GM12878 (cell line): ENCODE measurements around the gene ZNF547. TPM values are rescaled to one million over a fixed set of nuclear protein-coding genes. Genes with fewer than 3 reads are reported as not detected.

Experiments used
- ATAC-seq: fragments of 200-7000 bp; cut with Tn5 transposase; 3 replicates; pipeline ENCODE4 v1.9.1; 2020; ENCODE audit warnings: mild to moderate bottlenecking, moderate library complexity
- BruUV-seq: library from RNA; stranded (reverse); fragments of 400-500 nt; replicated peaks from 2 replicates; lab custom pipeline; 2021; lab: Mats Ljungman, UMichigan
- CTCF ChIA-PET: fragments of 300-600 bp; sonication (Branson Sonifier 250); formaldehyde crosslinking; extraction: SDS; loops from one replicate; lab custom pipeline; 2021; ENCODE audit warnings: inconsistent platforms; lab: Yijun Ruan, JAX
- POLR2A ChIA-PET: fragments of 350-600 bp; formaldehyde crosslinking; extraction: SDS; loops from one replicate; lab custom pipeline; 2021; ENCODE audit warnings: inconsistent platforms; lab: Charles Lee
- RAD21 ChIA-PET: fragments of 300-600 bp; sonication (Branson Sonifier 250); formaldehyde crosslinking; loops from one replicate; lab custom pipeline; 2023; ENCODE audit warnings: antibody characterized with exemption; ENCODE audit not compliant: unreplicated experiment; lab: Charles Lee
- SMC1A ChIA-PET: fragments of 300-600 bp; sonication (Branson Sonifier 250); formaldehyde crosslinking; loops from one replicate; lab custom pipeline; 2023; ENCODE audit not compliant: unreplicated experiment, uncharacterized antibody; lab: Charles Lee
- DNase-seq: peaks from one replicate; pipeline ENCODE4 v3.0.0-alpha.2; 2011; ENCODE audit warnings: low read depth, low spot score
- FAIRE-seq: peaks from 3 replicates; lab custom pipeline; 2011; peaks lifted over from hg19 to GRCh38; lab: Jason Lieb, UNC
- H2AFZ ChIP-seq: 2 replicates; pipeline ENCODE4 v1.6.0; 2011; ENCODE audit warnings: low read depth, low read length, control low read depth; ENCODE audit not compliant: control insufficient read depth
- H3K27ac ChIP-seq: 2 replicates; pipeline ENCODE4 v1.5.1; 2011; ENCODE audit warnings: control low read depth; ENCODE audit not compliant: control insufficient read depth, insufficient read depth
- H3K27me3 ChIP-seq, 2 experiments: replicated peaks in 1 of 2; 2 replicates each; pipeline versions ENCODE4 v1.6.0 to v1.6.1; 2011; ENCODE audit warnings: low read length in 1 of 2; ENCODE audit not compliant: control insufficient read depth in 2 of 2, insufficient read depth in 2 of 2
- H3K36me3 ChIP-seq, 2 experiments: 2 replicates each; pipeline ENCODE4 v1.5.1; 2011; ENCODE audit warnings: low read length in 1 of 2; ENCODE audit not compliant: control insufficient read depth in 2 of 2, insufficient read depth in 2 of 2
- H3K4me1 ChIP-seq: 2 replicates; pipeline ENCODE4 v1.6.1; 2011; ENCODE audit warnings: mild to moderate bottlenecking, low read length, moderate library complexity, mixed read lengths; ENCODE audit not compliant: control insufficient read depth, insufficient read depth
- H3K4me2 ChIP-seq: 2 replicates; pipeline ENCODE4 v1.6.0; 2011; ENCODE audit warnings: control low read depth; ENCODE audit not compliant: control insufficient read depth, insufficient read depth
- H3K4me3 ChIP-seq: fragments of 200-600 bp; sonication (generic); 2 replicates; pipeline ENCODE4 v1.5.1; 2016
- H3K79me2 ChIP-seq: 2 replicates; pipeline ENCODE4 v1.6.0; 2011; ENCODE audit warnings: low read length; ENCODE audit not compliant: control insufficient read depth, insufficient read depth
- H3K9ac ChIP-seq: 2 replicates; pipeline ENCODE4 v1.8.0; 2011; ENCODE audit warnings: low read length, control low read depth, mixed read lengths; ENCODE audit not compliant: control insufficient read depth, insufficient read depth
- H3K9me3 ChIP-seq: replicated peaks from 3 replicates; pipeline ENCODE4 v1.5.1; 2011; ENCODE audit warnings: mild to moderate bottlenecking, low read length; ENCODE audit not compliant: control insufficient read depth, insufficient read depth
- H4K20me1 ChIP-seq: 2 replicates; pipeline ENCODE4 v1.6.0; 2011; ENCODE audit not compliant: control insufficient read depth, insufficient read depth
- CHD2 ChIP-seq: IDR thresholded peaks from 2 replicates; pipeline ENCODE4 v1.6.1; 2011; ENCODE audit warnings: low read depth, low read length, improper control_type of control experiment, borderline replicate concordance
- CHD4 ChIP-seq: fragments of 200-600 bp; sonication (generic); IDR thresholded peaks from 2 replicates; pipeline ENCODE4 v1.6.1; 2016; ENCODE audit warnings: mild to moderate bottlenecking
- CUX1 ChIP-seq: IDR thresholded peaks from 2 replicates; pipeline ENCODE4 v1.6.1; 2012; ENCODE audit warnings: improper control_type of control experiment, low read depth, low read length; ENCODE audit not compliant: insufficient replicate concordance
- IRF3 ChIP-seq: fragments of 450-650 bp; IDR thresholded peaks from 2 replicates; pipeline ENCODE4 v1.6.1; 2014; ENCODE audit warnings: mild to moderate bottlenecking
- SRF ChIP-seq, 2 experiments: IDR thresholded peaks; 2 replicates each; pipeline ENCODE4 v1.6.1; 2011; ENCODE audit warnings: low read depth in 2 of 2, low read length in 2 of 2, mild to moderate bottlenecking in 1 of 2, moderate library complexity in 1 of 2
- SUPT20H ChIP-seq: IDR thresholded peaks from 2 replicates; pipeline ENCODE4 v1.6.1; 2011; ENCODE audit warnings: low read depth, mild to moderate bottlenecking, low read length, moderate library complexity, borderline replicate concordance; ENCODE audit not compliant: control insufficient read depth
- WRNIP1 ChIP-seq: IDR thresholded peaks from 2 replicates; pipeline ENCODE4 v1.6.1; 2011; ENCODE audit warnings: low read depth, low read length, improper control_type of control experiment, borderline replicate concordance
- ZBED1 ChIP-seq: IDR thresholded peaks from 2 replicates; pipeline ENCODE4 v1.6.1; 2016; ENCODE audit warnings: borderline replicate concordance
- WGBS: methylation state at CpG from one replicate; pipeline ENCODE4 v1.1.6; 2016; ENCODE audit warnings: low lambda C conversion rate; ENCODE audit not compliant: insufficient replicate concordance, insufficient coverage; ENCODE audit errors: missing lambda C conversion rate; 5-methylcytosine and 5-hydroxymethylcytosine counted together
- in situ Hi-C: fragments of 300-500 bp; cut with MboI; formaldehyde crosslinking; loops from 9 replicates; pipeline ENCODE4 v1.14.3; 2018; ENCODE audit warnings: mixed read lengths
- intact Hi-C: fragments of 100-400 bp; cut with micrococcal nuclease; formaldehyde crosslinking; loops from one replicate; pipeline ENCODE4 v1.14.2; 2022; ENCODE audit not compliant: unreplicated experiment
- polyA plus RNA-seq, 11 experiments: library from polyadenylated mRNA; depleted of rRNA in 4 of 11; unstranded in 6 of 11; stranded (reverse) in 5 of 11; fragments of >200 nt; fragmentation: Nextera tagmentation in 4 of 11; fragmentation: Illumina TruSeq in 1 of 11; extraction: Ambion mirVana in 4 of 11; extraction: Trizol in 1 of 11; gene quantifications; 1 replicate in 1 of 11; 2 replicates in 10 of 11; pipeline versions ENCODE4 v1.2.1 to v1.2.3, GENCODE V29; 2011 to 2016; ENCODE audit warnings: inconsistent platforms in 2 of 11, missing spikeins in 2 of 11, low read depth in 1 of 11
- total RNA-seq, 4 experiments: library from RNA; depleted of rRNA in 3 of 4; stranded (reverse); fragments of >200 nt in 3 of 4; fragmentation: Illumina TruSeq in 1 of 4; extraction: Trizol in 1 of 4; gene quantifications; 2 replicates each; pipeline versions ENCODE4 v1.2.1 to v1.2.3, GENCODE V29; 2013 to 2021

The ZNF547 gene
- total and polyA plus RNA-seq, 10 of the 15 experiments (the other 5 are each of a cell fraction or from before 2014, with no cell fraction given), result 2.3 to 6.0 (median 3.3) TPM

GRCh38 chr19:57321116-57321515 is 42.2 kb upstream of the ZNF547 start:
- CTCF ChIA-PET, result interaction anchor here (0.8 to 2.8 kb wide), 3 partner anchors 18 to 42 kb away, joined by 4 to 6 read pairs (median 4); partner anchors contain the start of genes TRAPPC2B, ZNF304 and ZNF547
- peak overlapping the region; percentile 94 for H3K9ac ChIP-seq
- RAD21 ChIA-PET, result no interaction called here
- H3K4me3 ChIP-seq, result peak overlapping the region; percentile 86
- BruUV-seq, result TSS peak; percentile 70
- H3K4me2 ChIP-seq, result peak overlapping the region; percentile 77
- POLR2A ChIA-PET, result interaction anchor here (1.0 to 1.5 kb wide), 2 partner anchors 19 to 29 kb away, joined by 4 read pairs; no protein-coding TSS in a partner anchor
- peak overlapping the region; percentile 90 for H3K27ac ChIP-seq
- no peaks in the 10 kb centered on the region for H3K27me3 ChIP-seq
- intact Hi-C loops, result no loop called here
- no peak for ATAC-seq
- peaks cover 26% of the 10 kb centered on the region for H3K79me2 ChIP-seq
- DNase-seq, result no peak
- in situ Hi-C loops, result no loop called here
- H3K9me3 ChIP-seq, result no peaks in the 10 kb centered on the region; the same call in 2 of the 3 replicates
- peaks cover 3% of the 10 kb centered on the region; the same call in 1 of the 2 replicates for H3K4me1 ChIP-seq
- 48% methylated on average over 8 of the region's 8 CpGs for WGBS
- H2AFZ ChIP-seq, result no peak overlapping the region; the same call in 1 of the 2 replicates
- SMC1A ChIA-PET, result no interaction called here
- TF ChIP-seq IRF3 (no peak), ZBED1 (no peak), SUPT20H (no peak), CHD4 (no peak), CHD2 (no peak), CUX1 (no peak), WRNIP1 (no peak), SRF (IDR thresholded peaks at IDR 0.05; ENCODE audit: low read depth in 2 of 2, low read length in 2 of 2) (peak; percentile 35 to 72; a peak in 1 of 4 replicates)
- peaks cover 3 to 15% of the 10 kb centered on the region in 2 experiments; a peak in 3 of 4 replicates for H3K36me3 ChIP-seq
- H4K20me1 ChIP-seq, result no peaks in the 10 kb centered on the region
- FAIRE-seq, result no peak
